GM12878 (cell line): ENCODE results near the gene ARHGAP40.

ENCODE experiments used
- BHLHE40 ChIP-seq, 2 experiments: fragments of 450-650 bp in 1 of 2; IDR thresholded peaks; 2 replicates each; pipeline ENCODE4 v1.6.1; 2011 to 2017; ENCODE audit warnings: low read depth in 2 of 2, borderline replicate concordance in 1 of 2, improper control_type of control experiment in 1 of 2, low read length in 1 of 2, mild to moderate bottlenecking in 1 of 2
- CHD2 ChIP-seq: IDR thresholded peaks from 2 replicates; pipeline ENCODE4 v1.6.1; 2011; ENCODE audit warnings: low read depth, low read length, improper control_type of control experiment, borderline replicate concordance
- EZH2 ChIP-seq: IDR thresholded peaks from 2 replicates; pipeline ENCODE4 v1.6.1; 2012; ENCODE audit warnings: low read depth, mild to moderate bottlenecking, control low read depth, inconsistent platforms, low read length, borderline replicate concordance; ENCODE audit not compliant: control insufficient read depth
- RBBP5 ChIP-seq: fragments of 200-600 bp; sonication (generic); conservative IDR thresholded peaks from 2 replicates; pipeline ENCODE4 v1.6.1; 2016
- RCOR1 ChIP-seq: conservative IDR thresholded peaks from 2 replicates; pipeline ENCODE4 v1.6.1; 2012; ENCODE audit warnings: low read depth, low read length, improper control_type of control experiment
- SP1 ChIP-seq: IDR thresholded peaks from one replicate; pipeline ENCODE4 v1.6.1; 2011; ENCODE audit warnings: low read depth, low read length
- ZNF274 ChIP-seq: IDR thresholded peaks from one replicate; pipeline ENCODE4 v1.8.0; 2011; ENCODE audit not compliant: insufficient read length, insufficient read depth
- TF ChIP-seq, protein P1 (sequence below), 3 experiments: IDR thresholded peaks in 2 of 3; conservative IDR thresholded peaks in 1 of 3; 2 replicates each; pipeline ENCODE4 v1.5.1; 2011; ENCODE audit warnings: low read depth in 3 of 3, low read length in 3 of 3, mild to moderate bottlenecking in 3 of 3, control low read depth in 2 of 3, moderate library complexity in 2 of 3, inconsistent platforms in 1 of 3, mixed read lengths in 1 of 3; ENCODE audit not compliant: control insufficient read depth in 2 of 3, insufficient read depth in 1 of 3; ENCODE audit errors: extremely low read depth in 1 of 3
- TF ChIP-seq, protein P2 (sequence below): IDR thresholded peaks from 2 replicates; pipeline ENCODE4 v1.6.1; 2011; ENCODE audit warnings: low read depth, low read length, improper control_type of control experiment, borderline replicate concordance
- TF ChIP-seq, protein P3 (sequence below): fragments of 450-650 bp; IDR thresholded peaks from 2 replicates; pipeline ENCODE4 v1.6.1; 2014; ENCODE audit warnings: mild to moderate bottlenecking

DNA sequence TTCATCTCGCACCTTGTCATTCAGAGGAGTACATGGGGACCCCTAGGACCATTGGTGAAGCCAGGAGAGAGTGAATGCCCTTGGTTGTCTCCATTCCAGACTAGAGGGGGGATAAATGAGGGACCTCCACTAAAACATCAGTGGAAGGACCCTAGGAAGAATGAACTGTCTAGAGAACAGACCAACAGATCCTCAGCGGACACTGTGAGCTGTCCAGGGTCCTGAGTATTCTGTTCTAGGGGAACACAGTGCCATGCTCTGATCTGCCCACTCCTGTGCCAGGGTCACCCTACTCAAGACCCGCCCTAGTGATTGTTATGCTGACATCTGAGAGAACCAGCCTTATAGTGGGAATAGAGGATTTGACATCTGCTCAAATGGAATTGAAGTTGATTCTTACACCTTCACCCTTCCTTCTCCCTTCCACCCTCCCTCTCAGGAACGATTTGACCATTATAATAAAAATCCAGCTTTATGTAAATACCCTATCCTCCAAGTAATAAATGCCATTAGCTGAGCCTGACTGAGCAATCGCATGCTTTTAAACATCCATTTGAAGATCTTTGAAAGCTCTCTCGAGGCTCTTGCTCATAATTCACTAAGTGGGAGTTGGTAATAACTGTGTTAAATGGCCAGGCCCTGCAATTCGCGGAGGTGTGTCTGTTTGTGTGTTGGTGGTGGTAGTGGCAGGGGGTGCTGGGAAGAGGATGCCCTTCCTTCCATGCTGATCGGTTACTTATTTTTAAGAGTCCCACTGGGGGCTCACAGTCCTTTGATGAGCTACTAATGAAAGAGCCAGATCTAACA, 79.1 kb downstream of the ARHGAP40 start:
- TF ChIP-seq, protein P1, sequence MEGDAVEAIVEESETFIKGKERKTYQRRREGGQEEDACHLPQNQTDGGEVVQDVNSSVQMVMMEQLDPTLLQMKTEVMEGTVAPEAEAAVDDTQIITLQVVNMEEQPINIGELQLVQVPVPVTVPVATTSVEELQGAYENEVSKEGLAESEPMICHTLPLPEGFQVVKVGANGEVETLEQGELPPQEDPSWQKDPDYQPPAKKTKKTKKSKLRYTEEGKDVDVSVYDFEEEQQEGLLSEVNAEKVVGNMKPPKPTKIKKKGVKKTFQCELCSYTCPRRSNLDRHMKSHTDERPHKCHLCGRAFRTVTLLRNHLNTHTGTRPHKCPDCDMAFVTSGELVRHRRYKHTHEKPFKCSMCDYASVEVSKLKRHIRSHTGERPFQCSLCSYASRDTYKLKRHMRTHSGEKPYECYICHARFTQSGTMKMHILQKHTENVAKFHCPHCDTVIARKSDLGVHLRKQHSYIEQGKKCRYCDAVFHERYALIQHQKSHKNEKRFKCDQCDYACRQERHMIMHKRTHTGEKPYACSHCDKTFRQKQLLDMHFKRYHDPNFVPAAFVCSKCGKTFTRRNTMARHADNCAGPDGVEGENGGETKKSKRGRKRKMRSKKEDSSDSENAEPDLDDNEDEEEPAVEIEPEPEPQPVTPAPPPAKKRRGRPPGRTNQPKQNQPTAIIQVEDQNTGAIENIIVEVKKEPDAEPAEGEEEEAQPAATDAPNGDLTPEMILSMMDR (IDR thresholded peaks at IDR 0.05 in 2 of 3, conservative IDR thresholded peaks at IDR 0.05 in 1 of 3; ENCODE audit: control insufficient read depth in 2 of 3, extremely low read depth in 1 of 3, insufficient read depth in 1 of 3, low read depth in 3 of 3, low read length in 3 of 3) = no peak
- TF ChIP-seq CHD2 (no peak), SP1 (no peak), RCOR1 (no peak), ZNF274 (no peak), EZH2 (no peak), RBBP5 (no peak), BHLHE40 (IDR thresholded peaks at IDR 0.05; ENCODE audit: borderline replicate concordance in 1 of 2, low read depth in 2 of 2, low read length in 1 of 2) (no peak)
- TF ChIP-seq, protein P2, sequence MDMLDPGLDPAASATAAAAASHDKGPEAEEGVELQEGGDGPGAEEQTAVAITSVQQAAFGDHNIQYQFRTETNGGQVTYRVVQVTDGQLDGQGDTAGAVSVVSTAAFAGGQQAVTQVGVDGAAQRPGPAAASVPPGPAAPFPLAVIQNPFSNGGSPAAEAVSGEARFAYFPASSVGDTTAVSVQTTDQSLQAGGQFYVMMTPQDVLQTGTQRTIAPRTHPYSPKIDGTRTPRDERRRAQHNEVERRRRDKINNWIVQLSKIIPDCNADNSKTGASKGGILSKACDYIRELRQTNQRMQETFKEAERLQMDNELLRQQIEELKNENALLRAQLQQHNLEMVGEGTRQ = no peak
- TF ChIP-seq, protein P3, sequence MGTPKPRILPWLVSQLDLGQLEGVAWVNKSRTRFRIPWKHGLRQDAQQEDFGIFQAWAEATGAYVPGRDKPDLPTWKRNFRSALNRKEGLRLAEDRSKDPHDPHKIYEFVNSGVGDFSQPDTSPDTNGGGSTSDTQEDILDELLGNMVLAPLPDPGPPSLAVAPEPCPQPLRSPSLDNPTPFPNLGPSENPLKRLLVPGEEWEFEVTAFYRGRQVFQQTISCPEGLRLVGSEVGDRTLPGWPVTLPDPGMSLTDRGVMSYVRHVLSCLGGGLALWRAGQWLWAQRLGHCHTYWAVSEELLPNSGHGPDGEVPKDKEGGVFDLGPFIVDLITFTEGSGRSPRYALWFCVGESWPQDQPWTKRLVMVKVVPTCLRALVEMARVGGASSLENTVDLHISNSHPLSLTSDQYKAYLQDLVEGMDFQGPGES = no peak
